CD14-positive monocyte (primary cell): Measurements from ENCODE around the gene PRICKLE1. TPM values are rescaled to one million over a fixed set of nuclear protein-coding genes. Genes with fewer than 3 reads are reported as not detected.

Source experiments
- DNase-seq, 3 donors: peaks; one replicate each; pipeline ENCODE4 v3.0.0-alpha.2; 2011 to 2022
- H2AFZ ChIP-seq: 2 replicates; pipeline ENCODE4 v1.6.0; 2012; ENCODE audit warnings: mild to moderate bottlenecking, low read depth, low read length, inconsistent platforms; ENCODE audit not compliant: insufficient read depth, poor library complexity, severe bottlenecking
- H3K27ac ChIP-seq, 2 donors: 1 replicate in 1 of 2; 2 replicates in 1 of 2; pipeline ENCODE4 v1.5.1; 2012 to 2013; ENCODE audit warnings: low read length in 2 of 2, control low read depth in 1 of 2, inconsistent platforms in 1 of 2, low read depth in 1 of 2, mild to moderate bottlenecking in 1 of 2
- H3K27me3 ChIP-seq, 2 donors: one replicate each; pipeline versions ENCODE4 v1.6.0 to v1.6.1; 2011 to 2013; ENCODE audit warnings: low read length in 2 of 2; ENCODE audit not compliant: control insufficient read depth in 2 of 2, insufficient read depth in 2 of 2
- H3K36me3 ChIP-seq, 2 donors: replicated peaks in 1 of 2; 1 replicate in 1 of 2; 2 replicates in 1 of 2; pipeline versions ENCODE4 v1.5.1 to v1.6.1; 2012 to 2013; ENCODE audit warnings: low read length in 2 of 2, control low read depth in 1 of 2, inconsistent platforms in 1 of 2, mild to moderate bottlenecking in 1 of 2; ENCODE audit not compliant: insufficient read depth in 2 of 2, control insufficient read depth in 1 of 2
- H3K4me1 ChIP-seq, 2 donors: 1 replicate in 1 of 2; 2 replicates in 1 of 2; pipeline versions ENCODE4 v1.5.1 to v1.6.1; 2012 to 2013; ENCODE audit warnings: low read length in 2 of 2, control low read depth in 1 of 2, inconsistent platforms in 1 of 2, mild to moderate bottlenecking in 1 of 2, moderate library complexity in 1 of 2; ENCODE audit not compliant: insufficient read depth in 2 of 2, control insufficient read depth in 1 of 2
- H3K4me2 ChIP-seq: replicated peaks from 2 replicates; pipeline ENCODE3; 2012; ENCODE audit warnings: low read length, moderate library complexity, mild to moderate bottlenecking; ENCODE audit not compliant: poor library complexity, severe bottlenecking; ENCODE audit errors: extremely low read depth
- H3K4me3 ChIP-seq, 3 experiments: fragments of 200-600 bp in 1 of 3; sonication (generic) in 1 of 3; replicated peaks in 1 of 3; 1 replicate in 2 of 3; 2 replicates in 1 of 3; pipeline ENCODE4 v1.5.1; 2011 to 2013; ENCODE audit warnings: low read length in 3 of 3, mild to moderate bottlenecking in 3 of 3, control low read depth in 2 of 3, low read depth in 2 of 3, inconsistent platforms in 1 of 3, moderate library complexity in 1 of 3
- H3K79me2 ChIP-seq: 2 replicates; pipeline ENCODE4 v1.6.0; 2012; ENCODE audit warnings: mild to moderate bottlenecking, control low read depth, inconsistent platforms, low read length, moderate library complexity; ENCODE audit not compliant: insufficient read depth
- H3K9ac ChIP-seq: 2 replicates; pipeline ENCODE4 v1.6.0; 2017; ENCODE audit warnings: low read length, mild to moderate bottlenecking; ENCODE audit not compliant: insufficient read depth, poor library complexity, severe bottlenecking
- H3K9me3 ChIP-seq, 2 donors: replicated peaks in 1 of 2; 1 replicate in 1 of 2; 2 replicates in 1 of 2; pipeline versions ENCODE4 v1.5.1 to v1.6.1; 2012 to 2013; ENCODE audit warnings: low read length in 2 of 2, control low read depth in 1 of 2; ENCODE audit not compliant: control insufficient read depth in 1 of 2, insufficient read depth in 1 of 2
- H4K20me1 ChIP-seq: 2 replicates; pipeline ENCODE4 v1.6.0; 2012; ENCODE audit warnings: mild to moderate bottlenecking, low read length, control low read depth, moderate library complexity; ENCODE audit not compliant: insufficient read depth
- H3K27ac Mint-ChIP-seq, 7 donors: one replicate each; pipeline ENCODE4 v1.8.0; 2020; ENCODE audit warnings: mild to moderate bottlenecking in 7 of 7, mixed read lengths in 7 of 7, moderate library complexity in 6 of 7, inconsistent platforms in 2 of 7
- H3K27me3 Mint-ChIP-seq, 3 donors: one replicate each; pipeline ENCODE4 v1.8.0; 2021 to 2022; ENCODE audit warnings: low read depth in 3 of 3, mild to moderate bottlenecking in 3 of 3, mixed read lengths in 3 of 3, moderate library complexity in 3 of 3, inconsistent platforms in 1 of 3
- H3K36me3 Mint-ChIP-seq, 2 donors: one replicate each; pipeline ENCODE4 v1.8.0; 2020; ENCODE audit warnings: mixed read lengths in 2 of 2, inconsistent platforms in 1 of 2, mild to moderate bottlenecking in 1 of 2
- H3K4me1 Mint-ChIP-seq: one replicate; pipeline ENCODE4 v1.8.0; 2020; ENCODE audit warnings: mild to moderate bottlenecking, mixed read lengths
- H3K4me3 Mint-ChIP-seq, 2 donors: one replicate each; pipeline ENCODE4 v1.8.0; 2020; ENCODE audit warnings: mild to moderate bottlenecking in 2 of 2, mixed read lengths in 2 of 2, moderate library complexity in 1 of 2
- H3K9me3 Mint-ChIP-seq, 7 donors: one replicate each; pipeline ENCODE4 v1.8.0; 2020 to 2022; ENCODE audit warnings: mixed read lengths in 7 of 7, mild to moderate bottlenecking in 6 of 7, moderate library complexity in 6 of 7, inconsistent platforms in 2 of 7
- CTCF ChIP-seq: fragments of 200-600 bp; IDR thresholded peaks from one replicate; pipeline ENCODE4 v1.8.0; 2022; ENCODE audit warnings: antibody characterized with exemption, mild to moderate bottlenecking
- WGBS: methylation state at CpG from one replicate; pipeline ENCODE4 v1.1.5; 2013; ENCODE audit warnings: missing lambda C conversion rate; ENCODE audit not compliant: insufficient coverage; 5-methylcytosine and 5-hydroxymethylcytosine counted together
- intact Hi-C, 2 donors: fragments of 100-400 bp; cut with micrococcal nuclease; formaldehyde crosslinking; loops; one replicate each; pipeline versions ENCODE4 v1.15.0 to v1.15.1; 2023
- polyA plus RNA-seq, 3 donors: library from polyadenylated mRNA; depleted of rRNA in 1 of 3; unstranded in 2 of 3; stranded (reverse) in 1 of 3; fragments of 300-500 nt in 2 of 3; fragments of >200 nt in 1 of 3; fragmentation: Illumina TruSeq in 2 of 3; gene quantifications; 1 replicate in 2 of 3; 2 replicates in 1 of 3; pipeline ENCODE4 v1.2.3, GENCODE V29; 2012 to 2021

PRICKLE1 gene
- polyA plus RNA-seq, 3 donors = 1.3 to 5.1 (median 2.6) TPM

GRCh38 chr12:42510823-42511222, 78.7 kb downstream of the PRICKLE1 start:
- no peak overlapping the region for H3K4me3 ChIP-seq
- peaks cover 0 to 7% (median 2%) of the 10 kb centered on the region in 7 donors for H3K9me3 Mint-ChIP-seq
- no peak for DNase-seq
- no peaks in the 10 kb centered on the region for H3K27me3 ChIP-seq
- no peaks in the 10 kb centered on the region for H4K20me1 ChIP-seq
- H3K9ac ChIP-seq = no peak overlapping the region
- H3K36me3 Mint-ChIP-seq = no peaks in the 10 kb centered on the region
- TF ChIP-seq CTCF = no peak
- H3K79me2 ChIP-seq = no peaks in the 10 kb centered on the region
- intact Hi-C loops = no loop called here
- no peak overlapping the region for H2AFZ ChIP-seq
- H3K27me3 Mint-ChIP-seq = peaks cover 3 to 4% (median 4%) of the 10 kb centered on the region in 3 donors
- no peak overlapping the region for H3K27ac ChIP-seq
- no peaks in the 10 kb centered on the region for H3K4me1 ChIP-seq
- no peak overlapping the region for H3K4me2 ChIP-seq
- no peak overlapping the region for H3K4me3 Mint-ChIP-seq
- H3K36me3 ChIP-seq = no peaks in the 10 kb centered on the region
- no peaks in the 10 kb centered on the region for H3K9me3 ChIP-seq
- H3K4me1 Mint-ChIP-seq = no peaks in the 10 kb centered on the region
- no peak overlapping the region for H3K27ac Mint-ChIP-seq

GRCh38 chr12:42508913-42509460, 80.6 kb downstream of the PRICKLE1 start:
- Histone ChIP-seq H3K27me3 (no peaks in the 10 kb centered on the region), H3K79me2 (no peaks in the 10 kb centered on the region), H3K27ac (no peak overlapping the region), H4K20me1 (no peaks in the 10 kb centered on the region), H3K36me3 (no peaks in the 10 kb centered on the region), H2AFZ (no peak overlapping the region), H3K9ac (no peak overlapping the region), H3K4me2 (no peak overlapping the region), H3K4me1 (no peaks in the 10 kb centered on the region), H3K9me3 (no peaks in the 10 kb centered on the region), H3K4me3 (no peak overlapping the region)
- Mint-ChIP-seq H3K27me3 (peaks cover 1 to 4% (median 3%) of the 10 kb centered on the region in 3 donors), H3K4me3 (no peak overlapping the region), H3K9me3 (peaks cover 0 to 6% (median 0%) of the 10 kb centered on the region in 7 donors), H3K4me1 (no peaks in the 10 kb centered on the region), H3K36me3 (no peaks in the 10 kb centered on the region), H3K27ac (no peak overlapping the region)
- WGBS = 100% methylated on average over 2 of the region's 5 CpGs
- intact Hi-C loops = no loop called here
- no peak for TF ChIP-seq CTCF
- no peak for DNase-seq
